Fibroblast of skin of left quadriceps (primary cell): Measurements from ENCODE around the gene XDH.

Experiments used
- DNase-seq, 2 experiments: peaks; one replicate each; pipeline ENCODE4 v3.0.0-alpha.2; 2013; ENCODE audit warnings: low read depth in 2 of 2

XDH gene

GRCh38 chr2:31414601-31415241 is at the start of gene XDH:
TSS of gene XDH (minus strand) at chr2:31414742. CDS start at chr2:31414666, 76 bp downstream.
- no peak for DNase-seq

DNA sequence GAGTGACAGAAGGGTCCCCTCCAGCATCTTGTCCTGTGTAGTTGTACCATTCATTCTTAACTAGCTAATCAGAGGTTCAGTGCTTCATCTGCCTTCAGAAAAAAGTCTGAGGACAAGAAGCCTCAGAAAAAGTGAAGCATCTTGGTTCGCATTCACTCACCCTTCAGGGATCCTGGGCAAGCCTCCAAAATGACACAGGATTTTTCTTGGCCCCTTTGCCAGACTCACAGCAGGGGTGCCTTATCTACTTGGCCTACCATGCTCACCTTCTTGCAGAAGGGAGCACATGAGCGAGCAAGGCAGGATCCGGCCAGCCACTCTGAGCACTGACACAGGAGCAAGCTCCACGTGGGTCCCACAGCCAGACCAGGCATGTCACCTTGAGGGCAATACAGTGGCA is 43.1 kb upstream of the XDH start:
- no peak for DNase-seq

DNA sequence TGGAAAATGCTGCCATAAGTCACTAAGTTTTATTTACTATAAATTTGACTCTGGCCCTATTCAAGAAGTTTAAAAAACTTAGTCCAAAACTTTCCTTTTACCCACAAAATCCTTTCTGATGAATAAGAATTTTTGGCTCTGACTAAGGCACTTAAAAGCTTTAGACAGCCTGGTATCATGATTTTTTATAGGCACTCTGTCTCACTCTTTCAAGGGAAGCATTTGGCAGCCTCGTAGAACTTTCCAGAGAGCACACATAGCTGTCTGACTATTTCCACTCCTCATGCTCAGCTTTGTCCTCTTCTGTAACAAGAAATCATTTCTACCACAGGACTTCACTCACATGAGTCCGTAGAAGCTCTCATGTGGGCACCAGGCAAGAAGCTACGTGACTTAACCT is 32.3 kb upstream of the XDH start:
- peak; percentile 32 to 46 for DNase-seq

DNA sequence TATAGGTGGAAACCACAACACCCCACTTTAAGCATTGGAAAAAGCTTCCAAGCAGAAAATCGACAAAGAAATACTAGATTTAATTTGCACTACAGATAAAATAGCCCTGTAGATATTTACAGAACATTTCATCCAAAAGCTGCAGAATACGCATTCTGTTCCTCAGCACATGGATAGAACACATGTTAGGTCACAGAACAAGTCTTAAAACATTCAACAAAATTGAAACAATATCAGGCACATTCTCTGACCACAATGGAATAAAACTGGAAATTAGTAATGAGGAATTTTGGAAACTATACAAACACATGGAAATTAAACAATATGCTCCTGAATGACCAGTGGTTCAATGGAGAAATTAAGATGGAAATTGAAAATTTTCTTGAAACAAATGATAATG is 27.8 kb upstream of the XDH start:
- no peak for DNase-seq

DNA sequence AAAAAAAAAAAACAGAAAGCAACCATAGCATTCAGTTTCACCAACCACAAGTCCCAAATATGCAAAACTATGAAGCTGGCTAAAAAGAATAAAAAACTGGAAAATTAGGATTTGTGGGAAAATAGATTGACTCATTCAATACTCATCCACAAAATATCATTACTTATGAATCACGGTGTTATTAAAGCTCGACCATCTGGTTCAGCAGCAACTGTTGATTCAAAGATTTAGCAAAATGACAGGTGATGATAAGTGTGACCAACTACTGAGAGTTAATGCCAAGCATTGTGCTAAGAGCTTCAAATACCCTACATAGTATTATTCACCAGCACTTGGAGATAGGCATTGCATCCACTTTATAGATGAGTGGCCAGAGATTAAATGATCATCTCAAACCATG is 26.2 kb upstream of the XDH start:
- DNase-seq: peak; percentile 90 to 91

GRCh38 chr2:31434911-31435310 is 20.4 kb upstream of the XDH start:
- DNase-seq: no peak

GRCh38 chr2:31433541-31433940 is 19.0 kb upstream of the XDH start:
- DNase-seq: no peak

DNA sequence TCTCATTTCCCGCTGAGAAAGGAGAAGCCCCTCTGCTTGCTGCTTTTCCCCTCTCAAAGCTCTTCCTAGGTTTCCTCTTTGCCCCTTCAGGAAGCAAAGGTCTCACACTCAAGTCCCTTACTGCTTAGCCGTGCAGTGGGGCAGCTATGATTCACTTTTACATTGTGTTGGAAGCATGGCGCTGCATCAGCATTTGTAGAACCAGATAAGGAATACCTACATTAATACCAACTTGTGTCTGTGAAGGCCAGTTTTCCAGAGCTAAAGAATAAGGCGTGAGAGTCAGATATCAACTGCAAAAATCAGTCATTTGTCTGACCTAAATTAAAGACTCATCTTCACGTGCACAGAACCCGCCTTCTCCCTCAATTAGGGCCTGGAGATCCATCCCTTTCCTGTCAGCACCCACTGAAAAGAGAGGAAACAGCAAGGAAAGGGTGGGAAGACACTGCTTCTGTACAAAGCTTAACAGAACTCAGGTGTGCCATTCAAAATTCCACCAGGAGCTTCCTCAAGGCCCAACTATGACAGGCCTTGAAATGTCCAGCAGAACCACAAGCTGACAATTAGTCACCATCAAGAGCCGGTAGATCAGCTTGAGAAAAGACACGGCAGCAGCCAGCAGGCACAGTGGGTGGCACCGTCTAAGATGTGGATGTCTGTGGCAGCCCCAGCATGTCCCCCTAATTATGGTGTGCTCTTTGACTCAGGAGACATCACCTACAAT is 16.1 kb upstream of the XDH start:
- DNase-seq: no peak

DNA sequence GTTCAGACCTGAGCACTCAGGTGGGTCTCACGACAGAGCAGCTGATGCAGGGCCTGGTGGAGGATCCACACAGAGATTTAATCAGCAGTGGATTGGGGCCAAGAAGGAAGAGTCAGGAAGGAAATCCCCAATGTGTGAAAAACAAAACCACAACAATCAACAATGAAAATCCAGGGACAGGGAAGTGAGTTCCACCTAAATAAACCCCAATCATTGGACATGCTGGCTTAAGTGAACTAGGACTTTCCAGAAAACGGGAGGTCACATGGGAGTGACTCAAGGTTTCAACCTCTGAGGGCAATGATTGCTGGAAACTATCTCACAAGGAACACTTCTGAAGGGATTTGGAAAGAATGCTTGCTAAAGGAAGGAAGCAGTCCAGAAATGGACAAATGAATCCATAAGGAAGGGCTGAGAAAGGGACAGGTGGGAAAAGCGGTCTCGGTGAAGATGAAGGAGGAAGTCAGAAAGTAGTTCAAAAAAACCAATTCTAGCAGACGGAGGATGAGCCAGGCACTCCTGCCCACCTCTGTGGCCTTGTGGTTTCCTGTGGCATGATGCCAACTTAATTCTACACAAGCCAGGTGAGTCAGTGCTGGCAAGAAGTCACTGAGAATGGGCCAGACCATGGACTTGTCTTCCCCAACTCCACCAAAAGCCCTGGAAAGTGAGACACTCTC is 15.4 kb upstream of the XDH start:
- no peak for DNase-seq

GRCh38 chr2:31429040-31429439 is 14.5 kb upstream of the XDH start:
- DNase-seq: no peak

DNA sequence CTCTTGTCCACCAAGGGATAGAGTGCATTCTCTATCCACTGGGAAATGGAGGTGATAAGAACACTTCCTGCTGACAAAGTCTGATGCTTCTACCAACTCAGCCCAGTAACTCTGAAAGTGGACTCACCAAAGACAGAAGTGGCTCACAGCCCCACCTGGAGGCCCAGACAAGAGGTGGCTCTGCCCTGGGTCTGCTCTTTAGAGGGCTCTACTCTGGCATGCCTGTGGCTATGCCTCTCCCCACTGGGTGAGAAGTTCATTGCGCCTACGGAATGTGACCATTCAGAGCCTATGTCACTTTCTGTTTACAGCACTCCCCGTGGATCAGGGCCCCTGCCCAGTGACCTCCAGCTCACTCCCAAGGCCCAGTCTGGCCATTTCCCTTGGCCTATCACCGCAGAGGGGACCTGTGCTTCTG is 13.5 kb upstream of the XDH start:
- DNase-seq: no peak

DNA sequence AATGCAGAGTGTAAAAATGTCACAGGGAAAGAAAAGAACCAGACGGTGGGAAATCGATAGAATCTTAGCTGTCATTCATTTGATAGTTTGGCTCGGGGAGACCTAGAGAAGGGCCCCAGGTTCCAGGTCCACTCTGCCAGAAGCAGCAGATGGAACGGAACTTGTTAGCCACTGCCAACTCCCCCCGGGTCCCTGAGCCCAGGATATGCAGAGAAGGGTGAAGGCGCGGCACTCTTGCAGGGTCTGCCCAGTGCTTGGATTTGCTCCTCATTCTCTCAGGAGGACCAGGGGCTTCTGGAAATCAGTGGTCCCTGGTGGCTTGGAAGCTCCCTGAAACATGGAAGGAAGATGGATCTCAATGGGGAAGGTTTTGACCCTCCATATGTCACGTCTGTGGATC is 11.6 kb upstream of the XDH start:
- DNase-seq: no peak

GRCh38 chr2:31421634-31422033 is 7.1 kb upstream of the XDH start:
- DNase-seq: no peak

- no peak for DNase-seq
Observed at GRCh38 chr2:31420936-31421335, 6.4 kb upstream of the XDH start.

- no peak for DNase-seq
Observed at GRCh38 chr2:31419386-31419785, 4.8 kb upstream of the XDH start.

DNA sequence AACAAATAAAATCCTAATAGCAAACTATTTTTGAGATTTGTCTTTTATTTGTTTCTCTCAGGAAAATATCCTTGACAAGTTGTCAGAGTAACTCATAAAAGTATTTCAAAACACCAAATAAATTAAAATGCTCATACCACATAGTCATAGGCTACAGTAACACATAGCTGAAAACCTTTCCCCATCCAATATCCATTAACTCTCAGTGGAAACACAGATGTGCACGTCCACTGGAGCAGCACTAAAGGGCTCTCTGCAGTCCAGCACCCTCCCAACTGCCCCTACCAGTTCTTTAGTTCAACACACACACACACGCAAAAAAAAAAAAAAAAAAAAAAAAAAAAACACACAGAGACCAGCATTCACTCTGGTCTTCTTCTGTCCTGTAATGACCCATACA is 879 bp upstream of the XDH start:
- DNase-seq: no peak

DNA sequence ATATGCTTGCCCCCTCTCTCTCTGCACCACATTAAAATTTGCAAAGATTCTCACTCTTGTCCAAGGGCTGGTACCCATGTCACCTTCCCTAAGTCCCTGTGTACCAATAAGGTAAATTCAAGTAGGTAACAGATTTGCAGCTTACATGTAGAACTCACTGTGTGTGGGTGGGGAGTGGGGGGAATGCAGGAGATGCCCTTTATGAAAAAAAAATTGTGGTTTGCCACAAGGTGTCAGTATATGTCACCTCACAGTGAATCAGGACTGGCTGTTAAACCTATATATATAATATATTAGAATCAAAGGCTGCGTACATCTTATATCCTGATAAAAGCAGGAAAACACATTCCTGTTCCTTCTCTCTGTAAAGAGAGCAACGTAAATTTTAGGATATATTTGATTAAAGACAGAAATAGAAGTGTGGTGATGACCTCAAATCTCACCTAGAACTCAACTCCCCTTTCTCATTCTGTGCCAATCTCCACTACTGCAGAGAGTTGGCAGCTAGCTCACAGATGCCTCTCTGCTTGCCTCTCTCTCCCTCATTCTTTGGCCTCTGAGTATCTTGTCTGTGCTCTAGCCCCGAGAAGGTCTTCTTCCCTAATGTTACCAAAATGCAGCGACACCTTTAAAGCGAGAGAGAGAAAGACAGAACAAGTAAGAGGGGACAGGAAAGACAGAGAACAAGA is 536 bp downstream of the XDH start:
- DNase-seq: no peak

DNA sequence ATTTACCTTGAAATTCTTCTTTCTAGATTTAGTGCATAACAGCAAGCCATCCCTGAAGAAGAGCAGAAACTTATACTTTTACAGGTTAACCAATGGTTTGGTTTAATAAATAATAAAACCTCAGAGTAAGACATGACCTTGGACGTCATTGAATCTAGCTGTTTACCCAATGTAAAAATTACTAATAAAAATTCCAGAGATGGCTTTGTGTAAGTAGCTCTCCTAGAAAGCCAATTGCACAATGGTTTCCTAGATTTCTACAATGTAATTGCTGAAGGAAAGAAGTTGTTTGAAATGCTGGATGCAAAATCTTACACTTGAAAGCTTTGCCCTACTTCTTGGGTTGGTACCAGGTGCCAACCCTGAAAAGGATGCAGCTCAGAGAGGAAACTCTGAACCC is 1.5 kb downstream of the XDH start:
- DNase-seq: no peak

- no peak for DNase-seq
Observed at GRCh38 chr2:31411771-31412170, 2.8 kb downstream of the XDH start.

GRCh38 chr2:31406593-31407385 is 7.8 kb downstream of the XDH start:
- no peak for DNase-seq

DNA sequence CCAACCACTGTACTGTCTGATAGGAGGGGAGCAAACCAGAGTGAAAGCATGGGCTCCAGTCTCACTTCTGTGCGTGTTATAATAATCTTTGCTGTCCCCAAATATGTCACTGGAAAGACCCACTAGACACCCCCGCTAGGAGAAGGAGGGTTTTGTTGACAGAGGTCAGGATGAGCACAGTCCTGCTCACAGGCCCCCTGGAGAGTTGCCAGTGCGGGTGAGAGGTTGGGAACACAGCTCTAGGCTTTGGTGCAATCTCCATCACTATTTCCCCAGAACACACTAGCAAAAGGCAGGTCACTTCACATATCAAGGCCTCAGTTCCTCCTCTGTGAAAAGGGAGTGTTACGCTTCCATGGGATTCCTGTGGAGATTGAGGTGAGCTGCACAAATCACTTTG is 9.7 kb downstream of the XDH start:
- DNase-seq: no peak

GRCh38 chr2:31404302-31404701 is 10.2 kb downstream of the XDH start:
- DNase-seq: no peak
